ENCODE data around the gene ARHGDIB. TPM values are rescaled to one million over a fixed set of nuclear protein-coding genes. Genes with fewer than 3 reads are reported as not detected.

Gene ARHGDIB
- total and polyA plus RNA-seq, 2 of the 4 experiments (the other 2 are of a cell fraction) = 24.9 to 30.7 TPM

- Histone ChIP-seq H3K36me3 (ENCODE audit: control insufficient read depth, insufficient read depth, low read length) (no peaks in the 10 kb centered on the region), H3K56ac (ENCODE audit: extremely low read depth, insufficient read depth, low read length) (no peak overlapping the region), H3K4me2 (ENCODE audit: low read depth, low read length) (no peak overlapping the region), H2AK9ac (replicated peaks; ENCODE audit: low read depth, low read length, poor library complexity) (no peak overlapping the region), H3K4ac (ENCODE audit: low read depth, low read length) (no peak overlapping the region), H2BK5ac (ENCODE audit: low read depth, low read length, poor library complexity, severe bottlenecking) (no peak overlapping the region), H3K79me1 (ENCODE audit: low read depth in 1 of 2, low read length in 2 of 2) (no peaks in the 10 kb centered on the region), H3K27ac (ENCODE audit: insufficient read depth, low read length) (no peak overlapping the region), H4K5ac (ENCODE audit: low read depth, low read length) (no peak overlapping the region), H2BK20ac (ENCODE audit: low read depth, low read length) (no peak overlapping the region), H2BK120ac (ENCODE audit: low read depth, low read length) (no peak overlapping the region), H3K23ac (ENCODE audit: low read depth, low read length) (no peak overlapping the region), H2BK15ac (ENCODE audit: low read depth, low read length) (no peak overlapping the region), H4K91ac (ENCODE audit: insufficient read depth, low read depth, low read length) (no peak overlapping the region), H3K4me1 (ENCODE audit: control insufficient read depth, insufficient read depth, low read length) (peaks cover 3% of the 10 kb centered on the region; the same call in 1 of the 2 replicates), H3K27me3 (ENCODE audit: control insufficient read depth, insufficient read depth, low read length) (no peaks in the 10 kb centered on the region), H3K9ac (ENCODE audit: low read depth, low read length) (no peak overlapping the region), H2AFZ (replicated peaks; ENCODE audit: low read length, poor library complexity) (no peak overlapping the region), H3K18ac (ENCODE audit: low read depth, low read length) (no peak overlapping the region), H4K20me1 (ENCODE audit: insufficient read depth, low read length) (no peaks in the 10 kb centered on the region), H2AK5ac (ENCODE audit: low read depth, low read length) (no peak overlapping the region), H3K9me1 (ENCODE audit: insufficient read depth, low read length) (peaks cover 3% of the 10 kb centered on the region; the same call in 1 of the 2 replicates), H4K8ac (ENCODE audit: low read depth in 2 of 2, low read length in 2 of 2) (no peak overlapping the region), H3K14ac (replicated peaks; ENCODE audit: low read depth, low read length) (no peak overlapping the region), H3K4me3 (ENCODE audit: insufficient read depth, low read depth, low read length) (no peak overlapping the region), H3K9me3 (ENCODE audit: control insufficient read depth, insufficient read depth, low read length) (no peaks in the 10 kb centered on the region)
- intact Hi-C loops (cut with micrococcal nuclease) = no loop called here
- no CpG with 5 or more reads among the region's 3 CpGs for WGBS, 2 experiments (ENCODE audit: extremely low coverage in 2 of 2, insufficient read length in 1 of 2)
- dilution Hi-C loops (cut with HindIII; ENCODE audit: low sequenced_read_pairs, unreplicated experiment) = no loop called here
- in situ Hi-C loops (cut with MboI; ENCODE audit: low sequenced_read_pairs) = no loop called here
- ATAC-seq (ENCODE audit: low read depth) = no peak
- ChIA-PET CTCF (no interaction called here), POLR2A (ENCODE audit: unreplicated experiment) (no interaction called here)
- BruUV-seq (replicated peaks) = no TSS peak
- TF ChIP-seq CEBPB (IDR thresholded peaks at IDR 0.05; ENCODE audit: low read depth, low read length) = no peak
- DNase-seq = no peak
Observed at GRCh38 chr12:14962153-14962539, 745 bp upstream of the ARHGDIB start.
